T-helper 22 cell (primary cell): ENCODE results near the gene TESK2.
"Not testable (repeated sequence)": the region's sequence is repeated elsewhere in the genome, so short reads cannot be mapped to it uniquely, and the experiment has no call there.

Source experiments
- DNase-seq: peaks from one replicate; pipeline ENCODE4 v3.0.0-alpha.2; 2020; ENCODE audit warnings: low read depth

Gene TESK2

GRCh38 chr1:45490626-45491486 lies at the start of gene TESK2:
Gene TESK2 (minus strand): TSS chr1:45491163. CDS start chr1:45457785, 33,378 bp downstream.
- peak; percentile 97 for DNase-seq

GRCh38 chr1:45536886-45537285 lies 45.9 kb upstream of the TESK2 start:
- no peak for DNase-seq

- no peak for DNase-seq
Measured at GRCh38 chr1:45535988-45536766, 45.2 kb upstream of the TESK2 start.

GRCh38 chr1:45531873-45532272 lies 40.9 kb upstream of the TESK2 start:
- DNase-seq, result no peak

- DNase-seq, result no peak
Measured at GRCh38 chr1:45530632-45531135, 39.7 kb upstream of the TESK2 start.

GRCh38 chr1:45526135-45526644 lies 35.2 kb upstream of the TESK2 start:
- DNase-seq, result no peak

GRCh38 chr1:45523975-45524374 lies 33.0 kb upstream of the TESK2 start:
- DNase-seq, result not testable (repeated sequence)

- DNase-seq, result not testable (repeated sequence)
Measured at GRCh38 chr1:45523516-45523915, 32.6 kb upstream of the TESK2 start.

GRCh38 chr1:45522324-45523104 lies 31.6 kb upstream of the TESK2 start:
- DNase-seq, result no peak

- DNase-seq, result peak; percentile 92
Measured at GRCh38 chr1:45521413-45522323, 30.7 kb upstream of the TESK2 start, which contains the start of gene PRDX1. Gene PRDX1 (minus strand): TSS chr1:45521884. CDS start chr1:45519043, 2,841 bp downstream.

GRCh38 chr1:45519774-45520173 lies 28.8 kb upstream of the TESK2 start:
- not testable (repeated sequence) for DNase-seq

- DNase-seq, result no peak
Measured at GRCh38 chr1:45518910-45519309, 27.9 kb upstream of the TESK2 start.

- not testable (repeated sequence) for DNase-seq
Measured at GRCh38 chr1:45518366-45518765, 27.4 kb upstream of the TESK2 start.

- no peak for DNase-seq
Measured at GRCh38 chr1:45516465-45516864, 25.5 kb upstream of the TESK2 start.

GRCh38 chr1:45516036-45516435 lies 25.1 kb upstream of the TESK2 start:
- no peak for DNase-seq

- not testable (repeated sequence) for DNase-seq
Measured at GRCh38 chr1:45513532-45514260, 22.7 kb upstream of the TESK2 start.

- DNase-seq, result peak; percentile 21
Measured at GRCh38 chr1:45512641-45513054, 21.7 kb upstream of the TESK2 start.

- no peak for DNase-seq
Measured at GRCh38 chr1:45510972-45511527, 20.1 kb upstream of the TESK2 start.
